OCI-LY1 (cell line): ENCODE measurements around the gene CARMIL1.

ENCODE experiments used
- CTCF ChIP-seq: fragments of 200-600 bp; sonication (generic), shearing (Covaris generic); IDR thresholded peaks from 2 replicates; pipeline ENCODE4 v1.5.1; 2017; ENCODE audit warnings: mild to moderate bottlenecking, antibody characterized with exemption, low read length, moderate library complexity, mixed read lengths
- EZH2 ChIP-seq: fragments of 200-600 bp; sonication (generic), shearing (Covaris generic); IDR thresholded peaks from 2 replicates; pipeline ENCODE4 v1.8.0; 2017; ENCODE audit warnings: borderline replicate concordance, mixed run types, mild to moderate bottlenecking, antibody characterized with exemption, low read length, moderate library complexity, mixed read lengths

GRCh38 chr6:25278914-25279747 lies at the start of gene CARMIL1:
- TF ChIP-seq EZH2 = no peak
- TF ChIP-seq CTCF = peak; percentile 72
